K562 (cell line): ENCODE measurements around the gene MPZL3. TPM values are rescaled to one million over a fixed set of nuclear protein-coding genes. Genes with fewer than 3 reads are reported as not detected.

ENCODE experiments used
- ATAC-seq: fragments of 200-7000 bp; cut with Tn5 transposase; 3 replicates; pipeline ENCODE4 v1.9.1; 2020; ENCODE audit warnings: moderate library complexity
- BruUV-seq: library from RNA; stranded (reverse); fragments of 400-500 nt; replicated peaks from 2 replicates; lab custom pipeline; 2021; lab: Mats Ljungman, UMichigan
- CTCF ChIA-PET: fragments of 300-600 bp; formaldehyde crosslinking; extraction: SDS; loops from one replicate; lab custom pipeline; 2021; ENCODE audit warnings: low intra/inter-chr PET ratio; lab: Yijun Ruan, JAX
- POLR2A ChIA-PET: fragments of 300-600, 350-650 bp; sonication (Branson Sonifier 250); formaldehyde crosslinking; extraction: SDS; loops from one replicate; lab custom pipeline; 2021; ENCODE audit warnings: antibody characterized with exemption, inconsistent platforms; lab: Yijun Ruan, JAX
- DNase-seq, 4 experiments: peaks; one replicate each; pipeline versions ENCODE4 v3.0.0 to v3.0.0-alpha.2; 2011 to 2018; ENCODE audit warnings: low spot score in 3 of 4, mixed read lengths in 3 of 4; ENCODE audit errors: extremely low read depth in 1 of 4
- FAIRE-seq: peaks from 2 replicates; lab custom pipeline; 2011; peaks lifted over from hg19 to GRCh38; lab: Jason Lieb, UNC
- H2AFZ ChIP-seq: 2 replicates; pipeline ENCODE4 v1.6.0; 2011; ENCODE audit warnings: low read depth, low read length, control low read depth, inconsistent platforms
- H3K27ac ChIP-seq: fragments of 200-600 bp; 3 replicates; pipeline ENCODE4 v1.8.0; 2011; ENCODE audit warnings: low read depth, mild to moderate bottlenecking, control low read depth, inconsistent platforms, low read length, moderate library complexity, mixed read lengths; ENCODE audit errors: extremely low read depth
- H3K27me3 ChIP-seq, 2 experiments: fragments of 300-600 bp in 1 of 2; 2 replicates in 1 of 2; 3 replicates in 1 of 2; pipeline versions ENCODE4 v1.6.0 to v1.8.0; 2011; ENCODE audit warnings: inconsistent platforms in 2 of 2, low read length in 2 of 2, mild to moderate bottlenecking in 1 of 2, mixed read lengths in 1 of 2, moderate library complexity in 1 of 2; ENCODE audit not compliant: control insufficient read depth in 2 of 2, insufficient read depth in 2 of 2
- H3K36me3 ChIP-seq: fragments of 300-600 bp; 3 replicates; pipeline ENCODE4 v1.8.0; 2011; ENCODE audit warnings: mild to moderate bottlenecking, low read length, inconsistent platforms; ENCODE audit not compliant: control insufficient read depth, insufficient read depth
- H3K4me1 ChIP-seq, 2 experiments: fragments of 200-600 bp in 1 of 2; replicated peaks in 1 of 2; 2 replicates in 1 of 2; 3 replicates in 1 of 2; pipeline versions ENCODE4 v1.5.1 to v1.8.0; 2011; ENCODE audit warnings: inconsistent platforms in 2 of 2, low read length in 2 of 2, mild to moderate bottlenecking in 1 of 2, mixed read lengths in 1 of 2, moderate library complexity in 1 of 2; ENCODE audit not compliant: control insufficient read depth in 2 of 2, insufficient read depth in 2 of 2
- H3K4me2 ChIP-seq: 2 replicates; pipeline ENCODE4 v1.6.1; 2011; ENCODE audit warnings: low read length, control low read depth, inconsistent platforms, mixed read lengths; ENCODE audit not compliant: insufficient read depth
- H3K4me3 ChIP-seq: fragments of 200-600 bp; sonication (generic), shearing (Covaris generic); 2 replicates; pipeline ENCODE4 v1.5.1; 2016; ENCODE audit warnings: control low read depth, inconsistent platforms
- H3K79me2 ChIP-seq: fragments of 200-600 bp; 3 replicates; pipeline ENCODE4 v1.8.0; 2011; ENCODE audit warnings: low read length, inconsistent platforms; ENCODE audit not compliant: control insufficient read depth, insufficient read depth
- H3K9ac ChIP-seq, 2 experiments: 2 replicates each; pipeline versions ENCODE4 v1.6.0 to v1.6.1; 2011; ENCODE audit warnings: low read depth in 2 of 2, low read length in 2 of 2, control low read depth in 1 of 2, inconsistent platforms in 1 of 2, mild to moderate bottlenecking in 1 of 2, mixed read lengths in 1 of 2; ENCODE audit not compliant: insufficient read depth in 1 of 2
- H3K9me1 ChIP-seq: one replicate; pipeline ENCODE4 v1.6.0; 2011; ENCODE audit warnings: inconsistent platforms, mild to moderate bottlenecking, low read length, moderate library complexity; ENCODE audit not compliant: control insufficient read depth, insufficient read depth
- H3K9me3 ChIP-seq: replicated peaks from 2 replicates; pipeline ENCODE4 v1.5.1; 2011; ENCODE audit warnings: low read depth, low read length, inconsistent platforms; ENCODE audit not compliant: control insufficient read depth, insufficient read depth
- H4K20me1 ChIP-seq: replicated peaks from 2 replicates; pipeline ENCODE4 v1.6.1; 2011; ENCODE audit warnings: low read length, inconsistent platforms, mixed read lengths; ENCODE audit not compliant: control insufficient read depth, insufficient read depth
- ATF3 ChIP-seq, 2 experiments: fragments of 450-650 bp in 1 of 2; sonication (generic) in 1 of 2; formaldehyde crosslinking in 1 of 2; IDR thresholded peaks in 1 of 2; conservative IDR thresholded peaks in 1 of 2; 2 replicates each; pipeline versions ENCODE4 v1.6.1 to v1.8.1; 2016 to 2023; ENCODE audit warnings: mild to moderate bottlenecking in 2 of 2, moderate library complexity in 2 of 2, inconsistent platforms in 1 of 2, missing genetic modification reagents in 1 of 2
- CEBPG ChIP-seq, 3 experiments: fragments of 200-800 bp in 1 of 3; sonication (Bioruptor generic) in 1 of 3; sonication (generic) in 1 of 3; formaldehyde crosslinking in 1 of 3; IDR thresholded peaks in 2 of 3; conservative IDR thresholded peaks in 1 of 3; 2 replicates each; pipeline versions ENCODE4 v1.6.1 to v1.8.0; 2016 to 2022; ENCODE audit warnings: missing compliant biosample characterization in 2 of 3, missing genetic modification characterization in 2 of 3, mild to moderate bottlenecking in 1 of 3, missing genetic modification reagents in 1 of 3
- FOSL1 ChIP-seq: fragments of 200-800 bp; sonication (Bioruptor generic); conservative IDR thresholded peaks from 2 replicates; pipeline ENCODE4 v1.6.1; 2016; ENCODE audit warnings: missing genetic modification characterization, missing compliant biosample characterization
- HCFC1 ChIP-seq: IDR thresholded peaks from 2 replicates; pipeline ENCODE4 v1.6.1; 2012; ENCODE audit warnings: low read depth, low read length, improper control_type of control experiment
- MXI1 ChIP-seq: IDR thresholded peaks from 2 replicates; pipeline ENCODE4 v1.6.1; 2011; ENCODE audit warnings: low read depth, mild to moderate bottlenecking, improper control_type of control experiment, low read length
- RBM34 ChIP-seq: fragments of 200-400 bp; formaldehyde crosslinking; IDR thresholded peaks from 2 replicates; pipeline ENCODE4 v1.6.1; 2018; ENCODE audit warnings: low read length, borderline replicate concordance; ENCODE audit not compliant: insufficient read depth
- WGBS: fragments of 100-300 bp; shearing (Covaris generic); methylation state at CpG from one replicate; pipeline ENCODE4 v1.1.6; 2016; ENCODE audit warnings: low coverage, mixed read lengths; ENCODE audit not compliant: insufficient coverage; ENCODE audit errors: missing lambda C conversion rate; 5-methylcytosine and 5-hydroxymethylcytosine counted together
- in situ Hi-C: fragments of 300-500 bp; cut with MboI; formaldehyde crosslinking; loops from 4 replicates; pipeline ENCODE4 v1.15.0; 2018; ENCODE audit warnings: inconsistent platforms, mixed read lengths
- intact Hi-C: fragments of 100-400 bp; cut with micrococcal nuclease; formaldehyde crosslinking; loops from 2 replicates; pipeline ENCODE4 v1.14.2; 2022
- polyA plus RNA-seq, 8 experiments: library from polyadenylated mRNA; depleted of rRNA in 4 of 8; stranded (reverse) in 5 of 8; unstranded in 3 of 8; fragments of >200 nt; fragmentation: Nextera tagmentation in 2 of 8; fragmentation: Illumina TruSeq in 1 of 8; extraction: Ambion mirVana in 2 of 8; extraction: Trizol in 1 of 8; gene quantifications; 2 replicates each; pipeline versions ENCODE4 v1.2.1 to v1.2.3, GENCODE V29; 2011 to 2014; ENCODE audit warnings: inconsistent platforms in 1 of 8, missing spikeins in 1 of 8
- total RNA-seq, 7 experiments: library from RNA; depleted of rRNA in 6 of 7; stranded (reverse); fragments of >200 nt in 6 of 7; fragmentation: Illumina TruSeq in 2 of 7; extraction: Trizol in 2 of 7; gene quantifications; 2 replicates each; pipeline versions ENCODE4 v1.2.1 to v1.2.3, GENCODE V29; 2011 to 2021; ENCODE audit warnings: low replicate concordance in 1 of 7

Gene MPZL3
- total and polyA plus RNA-seq, 9 of the 15 experiments (the other 6 are each of a cell fraction or from before 2014, with no cell fraction given) = 0.97 to 2.9 (median 1.6) TPM

DNA sequence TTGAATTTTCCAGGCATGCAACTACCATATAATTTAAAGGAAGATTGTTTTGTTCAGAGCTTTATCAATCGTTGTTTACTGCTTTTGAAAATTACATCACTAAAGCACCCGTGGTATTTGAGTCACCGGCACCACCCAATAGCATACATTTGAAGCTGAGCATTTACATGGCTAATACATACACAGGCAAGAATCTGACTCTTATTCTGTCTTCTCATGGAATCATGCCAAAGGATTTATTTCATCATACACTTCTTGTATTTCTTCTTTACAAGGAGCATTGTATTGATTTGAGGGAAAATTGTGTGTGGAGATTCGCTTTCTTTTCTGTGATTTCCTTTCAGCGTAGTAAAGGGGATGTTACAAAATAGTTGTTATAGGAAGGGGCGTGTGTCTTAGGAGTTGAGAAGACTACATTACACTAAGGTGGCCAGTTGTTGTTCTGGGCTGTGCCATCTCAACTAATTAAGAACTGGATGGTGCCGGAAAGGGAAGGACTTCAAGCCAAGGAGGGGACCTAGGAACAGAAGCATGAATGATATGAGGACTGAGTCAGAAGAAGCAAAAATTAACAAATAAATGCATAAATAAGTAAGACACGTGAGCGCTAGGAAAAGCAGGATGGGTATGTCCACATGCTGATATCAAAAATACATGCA, 39.4 kb upstream of the MPZL3 start:
- no peaks in the 10 kb centered on the region for H3K79me2 ChIP-seq
- 8% methylated on average over 9 of the region's 9 CpGs for WGBS
- TF ChIP-seq FOSL1 (tag) = 0 out of 2 replicates have a peak, but pooled peaks have one; percentile 37
- peak; percentile 61; the same call in 1 of the 2 replicates for TF ChIP-seq ATF3 (IDR thresholded peaks at IDR 0.05)
- no peak for TF ChIP-seq ATF3 (CRISPR knock-in tag; conservative IDR thresholded peaks at IDR 0.05)
- TF ChIP-seq MXI1 = no peak
- TF ChIP-seq HCFC1 = no peak
- TF ChIP-seq CEBPG (CRISPR knock-in tag; IDR thresholded peaks at IDR 0.05) = no peak
- peak in 1 of 2 experiments; percentile 83; a peak in 2 of 4 replicates for TF ChIP-seq CEBPG (tag; conservative IDR thresholded peaks at IDR 0.05 in 1 of 2, IDR thresholded peaks at IDR 0.05 in 1 of 2)
- TF ChIP-seq RBM34 = no peak
- ChIA-PET CTCF (interaction anchor here (0.9 to 2.9 kb wide), 2 partner anchors 66 to 93 kb away, joined by 3 to 39 read pairs; no protein-coding TSS in a partner anchor), POLR2A (no interaction called here)
- no peak for DNase-seq
- H3K4me1 ChIP-seq = no peaks in the 10 kb centered on the region; a peak in 1 of 5 replicates
- in situ Hi-C loops = no loop called here
- no peak overlapping the region for H3K27ac ChIP-seq
- no peak for ATAC-seq
- FAIRE-seq = no peak
- H4K20me1 ChIP-seq = no peaks in the 10 kb centered on the region
- H3K9me1 ChIP-seq = no peaks in the 10 kb centered on the region
- intact Hi-C loops = loop anchor here (1.0 to 2.0 kb wide), 3 partner anchors 65 to 146 kb away; no protein-coding TSS in a partner anchor
- no peak overlapping the region for H3K9ac ChIP-seq
- no peaks in the 10 kb centered on the region for H3K36me3 ChIP-seq
- BruUV-seq = no TSS peak
- no peak overlapping the region for H2AFZ ChIP-seq
- peaks cover 0 to 7% of the 10 kb centered on the region in 2 experiments; a peak in 2 of 5 replicates for H3K27me3 ChIP-seq
- no peak overlapping the region for H3K4me2 ChIP-seq
- H3K9me3 ChIP-seq = no peaks in the 10 kb centered on the region
- H3K4me3 ChIP-seq = no peak overlapping the region
